ENCODE results near the gene PLEKHG4.

The PLEKHG4 gene

DNA sequence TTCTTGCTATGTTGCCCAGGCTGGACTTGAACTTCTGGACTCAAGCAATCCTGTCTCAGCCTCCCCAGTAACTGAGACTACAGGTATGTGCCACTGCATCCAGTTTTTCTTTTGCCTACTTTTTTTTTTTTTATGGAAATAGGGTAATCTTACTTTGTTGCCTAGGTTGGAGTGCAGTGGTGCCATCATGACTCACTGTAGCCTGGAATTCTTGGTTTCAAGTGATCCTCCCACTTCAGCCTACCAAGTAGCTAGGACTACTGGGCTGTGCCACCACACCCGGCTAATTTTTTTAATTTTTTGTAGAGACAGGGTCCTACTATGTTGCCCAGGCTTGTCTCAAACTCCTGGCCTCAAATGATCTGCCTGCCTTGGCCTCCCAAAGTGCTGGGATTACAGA, 57.3 kb downstream of the PLEKHG4 start:
- no peak for DNase-seq
